NCI-H2196 (cell line): ENCODE measurements around the gene YY1.

Experiments
- DNase-seq: peaks from one replicate; lab custom pipeline; 2025; ENCODE audit not compliant: unreplicated experiment; lab: John Stamatoyannopoulos, UW

Gene YY1

GRCh38 chr14:100240668-100241032 lies 1.7 kb downstream of the YY1 start:
- no peak for DNase-seq

GRCh38 chr14:100241279-100241678 lies 2.3 kb downstream of the YY1 start:
- no peak for DNase-seq

GRCh38 chr14:100243020-100243419 lies 4.1 kb downstream of the YY1 start:
- no peak for DNase-seq

GRCh38 chr14:100246809-100247428 lies 8.0 kb downstream of the YY1 start:
- peak; percentile 47 for DNase-seq

GRCh38 chr14:100250732-100251465 lies 12.0 kb downstream of the YY1 start:
- DNase-seq, result no peak

GRCh38 chr14:100252684-100253083 lies 13.7 kb downstream of the YY1 start:
- no peak for DNase-seq

GRCh38 chr14:100256339-100256895 lies 17.5 kb downstream of the YY1 start:
- DNase-seq, result no peak

- DNase-seq, result no peak
Measured at GRCh38 chr14:100261621-100262020, 22.7 kb downstream of the YY1 start.

- DNase-seq, result no peak
Measured at GRCh38 chr14:100262545-100262944, 23.6 kb downstream of the YY1 start.

- no peak for DNase-seq
Measured at GRCh38 chr14:100263141-100263540, 24.2 kb downstream of the YY1 start.

GRCh38 chr14:100267990-100268389 lies 29.0 kb downstream of the YY1 start:
- no peak for DNase-seq

- no peak for DNase-seq
Measured at GRCh38 chr14:100268591-100269207, 29.8 kb downstream of the YY1 start.

- DNase-seq, result peak; percentile 14
Measured at GRCh38 chr14:100271247-100271939, 32.4 kb downstream of the YY1 start.

GRCh38 chr14:100274250-100274649 lies 35.3 kb downstream of the YY1 start:
- DNase-seq, result no peak

- no peak for DNase-seq
Measured at GRCh38 chr14:100275214-100275613, 36.3 kb downstream of the YY1 start.

- peak; percentile 8 for DNase-seq
Measured at GRCh38 chr14:100278702-100279101, 39.8 kb downstream of the YY1 start.

- no peak for DNase-seq
Measured at GRCh38 chr14:100279133-100279532, 40.2 kb downstream of the YY1 start.

GRCh38 chr14:100279563-100279962 lies 40.6 kb downstream of the YY1 start:
- no peak for DNase-seq

- peak; percentile 18 for DNase-seq
Measured at GRCh38 chr14:100281286-100282082, 42.5 kb downstream of the YY1 start.

- DNase-seq, result no peak
Measured at GRCh38 chr14:100282083-100282350, 43.1 kb downstream of the YY1 start.
